Adrenal gland (tissue), 5 donors: ENCODE measurements around the gene SUGT1.

Experiments
- CTCF ChIP-seq, 6 experiments: fragments of 450-650 bp in 4 of 6; fragments of 200-600 bp in 2 of 6; sonication (generic) in 1 of 6; IDR thresholded peaks; 1 replicate in 5 of 6; 2 replicates in 1 of 6; pipeline versions ENCODE4 v1.5.1 to v1.8.0; 2016 to 2021; ENCODE audit warnings: antibody characterized with exemption in 6 of 6, mild to moderate bottlenecking in 2 of 6, moderate library complexity in 1 of 6
- POLR2A ChIP-seq, 2 donors: fragments of 450-650 bp; IDR thresholded peaks; one replicate each; pipeline ENCODE4 v1.6.1; 2017; ENCODE audit warnings: antibody characterized with exemption in 2 of 2, mild to moderate bottlenecking in 2 of 2, moderate library complexity in 1 of 2
- donor health status: DM: no; HTN: no; CAD: no.

- TF ChIP-seq CTCF (IDR thresholded peaks at IDR 0.05) (no peak), POLR2A (IDR thresholded peaks at IDR 0.05) (no peak)
Measured at GRCh38 chr13:52638666-52639328, 13.8 kb upstream of the SUGT1 start.
